Measurements from ENCODE around the gene ARHGAP22.

The ARHGAP22 gene

DNA sequence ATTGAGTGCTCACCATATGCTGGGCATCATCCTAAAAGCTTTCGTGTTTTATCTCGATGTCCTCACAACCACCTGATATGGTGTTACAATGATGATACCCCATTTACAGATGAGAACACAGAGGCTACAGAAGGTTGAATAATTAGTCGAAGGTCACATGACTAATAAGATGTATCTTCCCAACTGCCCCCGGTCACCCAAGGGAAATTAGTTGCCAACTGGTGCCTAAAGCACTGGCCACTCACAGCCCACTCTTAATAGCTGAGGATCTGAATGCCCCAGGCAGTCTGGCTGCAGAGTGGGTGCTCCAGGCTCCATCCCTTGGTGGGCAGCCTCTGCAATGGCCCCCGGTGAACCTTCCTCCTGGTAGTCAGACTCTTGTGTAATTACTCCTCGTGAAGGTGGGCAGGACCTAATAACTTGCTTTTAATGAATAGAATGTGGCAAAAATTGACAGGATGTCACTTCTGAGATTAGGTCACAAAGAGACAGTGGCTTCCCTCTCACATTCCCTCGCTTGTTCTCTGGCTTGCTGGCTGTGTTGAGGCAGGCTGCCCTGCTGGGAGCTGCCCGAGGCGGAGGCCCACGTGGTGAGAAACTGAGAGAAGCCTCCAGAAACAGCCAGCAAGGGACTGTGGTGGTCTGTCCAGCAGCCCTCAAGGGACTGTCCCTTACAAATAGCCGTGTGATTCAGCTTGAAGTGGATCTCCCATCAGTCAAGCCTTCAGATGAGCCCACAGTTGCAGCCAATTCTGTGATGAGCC, 109.4 kb downstream of the ARHGAP22 start:
- peaks cover 0 to 7% (median 1%) of the 10 kb centered on the region in 5 donors for H3K4me1 ChIP-seq (ENCODE audit: control insufficient read depth in 5 of 5, insufficient read depth in 5 of 5, low read length in 5 of 5)
- no peak overlapping the region for H3K9ac ChIP-seq (ENCODE audit: low read length in 5 of 5)
- no peaks in the 10 kb centered on the region for H3K36me3 ChIP-seq (ENCODE audit: control insufficient read depth in 5 of 5, insufficient read depth in 5 of 5, low read length in 5 of 5)
- H3K27me3 ChIP-seq (ENCODE audit: control insufficient read depth in 5 of 5, insufficient read depth in 4 of 5, low read length in 5 of 5): peaks cover 0 to 2% (median 0%) of the 10 kb centered on the region in 5 donors
- no peaks in the 10 kb centered on the region for H3K9me3 ChIP-seq (ENCODE audit: control insufficient read depth in 5 of 5, low read length in 5 of 5)
- no peak overlapping the region for H3K27ac ChIP-seq (ENCODE audit: low read depth, low read length)
- H3K4me3 ChIP-seq (ENCODE audit: low read depth in 1 of 5, low read length in 5 of 5): no peak overlapping the region

DNA sequence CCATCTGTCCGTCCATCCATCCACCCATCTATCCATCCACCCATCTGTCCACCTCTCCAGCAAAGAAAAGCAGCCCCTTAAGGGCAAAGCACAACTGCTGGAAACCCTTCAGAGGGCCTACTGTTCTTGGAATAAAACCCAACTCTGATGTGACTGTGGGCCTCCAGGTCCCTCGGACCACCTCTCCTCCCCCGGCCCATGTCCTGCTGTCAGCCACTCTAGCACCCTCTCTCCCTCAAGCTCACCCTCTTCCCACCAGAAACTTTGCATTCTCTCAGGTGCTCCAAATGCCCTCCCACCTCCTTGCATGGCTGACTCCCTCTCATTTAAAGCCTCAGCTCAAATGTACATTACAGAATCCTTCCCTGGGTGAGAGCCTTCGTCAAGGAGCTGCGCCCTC, 110.3 kb downstream of the ARHGAP22 start:
- Histone ChIP-seq H3K36me3 (ENCODE audit: control insufficient read depth in 5 of 5, insufficient read depth in 5 of 5, low read length in 5 of 5) (no peaks in the 10 kb centered on the region), H3K27me3 (ENCODE audit: control insufficient read depth in 5 of 5, insufficient read depth in 4 of 5, low read length in 5 of 5) (peaks cover 0 to 2% (median 0%) of the 10 kb centered on the region in 5 donors), H3K4me1 (ENCODE audit: control insufficient read depth in 5 of 5, insufficient read depth in 5 of 5, low read length in 5 of 5) (peaks cover 0 to 7% (median 1%) of the 10 kb centered on the region in 5 donors), H3K27ac (ENCODE audit: low read depth, low read length) (no peak overlapping the region), H3K9ac (ENCODE audit: low read length in 5 of 5) (no peak overlapping the region), H3K9me3 (ENCODE audit: control insufficient read depth in 5 of 5, low read length in 5 of 5) (no peaks in the 10 kb centered on the region), H3K4me3 (ENCODE audit: low read depth in 1 of 5, low read length in 5 of 5) (no peak overlapping the region)

DNA sequence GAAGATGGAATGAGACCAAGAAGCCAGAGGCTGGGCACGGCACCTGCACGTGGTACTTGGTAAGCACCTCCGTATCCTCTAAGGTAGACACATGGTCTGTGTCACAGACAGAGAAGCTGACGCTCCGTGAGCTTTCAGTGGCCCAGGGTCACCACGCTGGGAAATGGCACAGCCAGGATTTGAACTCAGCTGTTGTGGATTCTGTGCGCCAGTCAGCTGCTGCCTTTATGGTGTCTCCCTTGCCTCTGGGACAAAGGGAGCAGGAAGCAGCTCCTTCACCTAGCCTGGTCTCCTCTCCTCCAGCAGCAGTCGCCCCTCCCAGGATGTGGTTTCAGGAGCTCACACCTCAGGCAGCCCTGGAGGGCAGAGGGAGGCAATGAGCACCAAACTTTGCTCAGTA, 110.8 kb downstream of the ARHGAP22 start:
- Histone ChIP-seq H3K4me1 (ENCODE audit: control insufficient read depth in 5 of 5, insufficient read depth in 5 of 5, low read length in 5 of 5) (peaks cover 0 to 7% (median 1%) of the 10 kb centered on the region in 5 donors), H3K27ac (ENCODE audit: low read depth, low read length) (no peak overlapping the region), H3K4me3 (ENCODE audit: low read depth in 1 of 5, low read length in 5 of 5) (no peak overlapping the region), H3K9me3 (ENCODE audit: control insufficient read depth in 5 of 5, low read length in 5 of 5) (no peaks in the 10 kb centered on the region), H3K27me3 (ENCODE audit: control insufficient read depth in 5 of 5, insufficient read depth in 4 of 5, low read length in 5 of 5) (peaks cover 0 to 2% (median 0%) of the 10 kb centered on the region in 5 donors), H3K9ac (ENCODE audit: low read length in 5 of 5) (no peak overlapping the region), H3K36me3 (ENCODE audit: control insufficient read depth in 5 of 5, insufficient read depth in 5 of 5, low read length in 5 of 5) (no peaks in the 10 kb centered on the region)

DNA sequence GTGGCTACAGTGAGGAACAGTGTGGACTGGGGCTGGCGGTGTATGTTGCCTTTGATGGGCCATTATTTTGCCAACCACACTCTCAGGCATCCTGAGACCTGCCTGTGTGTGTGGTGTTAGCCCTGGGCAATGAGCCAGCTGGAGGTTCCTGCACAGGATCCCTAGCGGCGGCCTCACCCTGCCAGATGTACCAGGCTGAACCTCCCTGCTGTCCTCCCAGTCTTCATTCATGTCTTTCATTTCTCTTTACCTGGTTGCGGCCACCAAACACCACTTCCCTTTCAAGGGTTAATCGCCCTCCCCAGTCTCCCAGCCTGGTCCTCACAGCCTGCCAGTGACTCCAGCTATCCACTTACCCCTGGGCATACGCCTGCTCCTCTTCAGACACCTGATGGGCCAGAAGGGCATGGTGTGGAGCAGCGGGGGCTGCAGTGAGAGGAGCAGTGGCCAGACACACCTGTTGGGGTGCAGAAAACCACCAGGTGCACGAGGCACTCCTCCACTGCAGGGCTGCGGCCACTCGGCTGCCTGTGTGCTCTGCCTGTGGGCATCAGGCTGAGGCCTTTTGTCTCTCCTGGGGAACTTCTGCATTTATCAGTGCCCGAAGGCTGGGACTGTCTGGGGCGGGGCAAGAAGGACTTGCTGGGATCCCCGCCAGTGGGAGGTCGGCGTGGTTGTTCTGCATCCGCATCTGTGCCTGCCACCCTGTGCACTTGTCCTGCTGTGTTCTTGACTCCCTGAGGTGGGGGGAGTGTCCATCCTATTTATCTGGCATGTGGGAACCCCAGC, 111.6 kb downstream of the ARHGAP22 start:
- H3K27me3 ChIP-seq (ENCODE audit: control insufficient read depth in 5 of 5, insufficient read depth in 4 of 5, low read length in 5 of 5): peaks cover 0 to 2% (median 0%) of the 10 kb centered on the region in 5 donors
- no peak overlapping the region for H3K27ac ChIP-seq (ENCODE audit: low read depth, low read length)
- H3K4me3 ChIP-seq (ENCODE audit: low read depth in 1 of 5, low read length in 5 of 5): no peak overlapping the region

DNA sequence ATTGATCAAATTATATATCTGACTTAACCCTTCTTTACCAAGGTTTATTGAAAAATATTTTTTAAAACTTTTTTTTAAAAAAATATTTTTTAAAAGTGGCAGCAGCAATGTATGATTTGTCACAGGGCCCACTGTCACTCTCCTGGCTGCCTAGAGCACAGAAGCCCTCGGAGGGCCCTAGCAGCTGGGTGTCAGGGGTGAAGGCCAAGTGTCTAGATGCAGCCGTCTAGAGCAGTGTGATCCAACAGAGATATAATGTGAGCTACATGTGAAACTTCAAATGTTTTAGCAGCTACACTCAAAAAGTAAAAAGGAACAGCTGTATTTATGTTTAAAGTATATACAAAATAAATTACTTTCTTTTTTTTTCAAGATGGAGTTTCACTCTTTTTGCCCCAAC, 112.7 kb downstream of the ARHGAP22 start:
- Histone ChIP-seq H3K9me3 (ENCODE audit: control insufficient read depth in 5 of 5, low read length in 5 of 5) (no peaks in the 10 kb centered on the region), H3K4me3 (ENCODE audit: low read depth in 1 of 5, low read length in 5 of 5) (no peak overlapping the region), H3K36me3 (ENCODE audit: control insufficient read depth in 5 of 5, insufficient read depth in 5 of 5, low read length in 5 of 5) (no peaks in the 10 kb centered on the region), H3K4me1 (ENCODE audit: control insufficient read depth in 5 of 5, insufficient read depth in 5 of 5, low read length in 5 of 5) (peaks cover 0 to 7% (median 1%) of the 10 kb centered on the region in 5 donors), H3K27ac (ENCODE audit: low read depth, low read length) (no peak overlapping the region), H3K27me3 (ENCODE audit: control insufficient read depth in 5 of 5, insufficient read depth in 4 of 5, low read length in 5 of 5) (peaks cover 0 to 2% (median 0%) of the 10 kb centered on the region in 5 donors), H3K9ac (ENCODE audit: low read length in 5 of 5) (no peak overlapping the region)

More for the DNA sequence above, 111.6 kb downstream of the ARHGAP22 start:
- Histone ChIP-seq H3K36me3 (ENCODE audit: control insufficient read depth in 5 of 5, insufficient read depth in 5 of 5, low read length in 5 of 5) (no peaks in the 10 kb centered on the region), H3K4me1 (ENCODE audit: control insufficient read depth in 5 of 5, insufficient read depth in 5 of 5, low read length in 5 of 5) (peaks cover 0 to 7% (median 1%) of the 10 kb centered on the region in 5 donors), H3K9ac (ENCODE audit: low read length in 5 of 5) (no peak overlapping the region), H3K9me3 (ENCODE audit: control insufficient read depth in 5 of 5, low read length in 5 of 5) (no peaks in the 10 kb centered on the region)

DNA sequence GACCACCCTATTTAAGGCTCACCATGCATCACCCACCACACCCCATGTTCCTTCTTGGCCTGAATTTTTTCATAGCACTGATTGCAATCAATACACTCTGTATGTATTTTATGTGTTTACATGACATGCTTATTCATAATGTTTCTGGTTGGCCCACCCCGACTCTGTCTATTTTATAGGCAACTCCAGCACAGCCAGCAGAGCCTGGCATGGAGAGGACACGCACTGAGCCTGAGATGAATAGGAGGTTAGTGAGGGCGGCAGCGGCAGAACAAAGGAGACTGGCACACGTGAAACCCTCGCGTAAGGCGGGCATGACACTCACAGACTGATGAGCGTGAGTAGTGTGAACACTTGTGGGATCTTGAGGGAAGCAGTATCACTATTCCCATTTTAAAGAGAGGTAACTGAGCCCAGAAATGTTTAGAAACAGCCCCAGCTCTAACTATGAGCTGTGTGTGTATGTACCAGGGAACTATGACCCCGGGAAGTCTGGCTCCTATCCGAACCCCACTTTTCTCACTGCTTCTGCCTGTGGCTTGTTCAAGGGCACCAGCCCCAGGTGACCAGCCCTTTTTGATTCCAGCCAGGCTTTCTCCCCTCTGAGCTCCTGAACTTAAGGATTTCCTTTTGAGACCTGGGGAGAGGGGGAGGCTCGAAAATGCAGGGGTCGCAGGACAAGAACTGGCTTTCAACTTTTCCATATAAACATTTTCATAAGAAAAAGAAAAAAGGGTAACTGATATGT, 113.3 kb downstream of the ARHGAP22 start:
- H3K27ac ChIP-seq (ENCODE audit: low read depth, low read length): no peak overlapping the region
- no peaks in the 10 kb centered on the region for H3K9me3 ChIP-seq (ENCODE audit: control insufficient read depth in 5 of 5, low read length in 5 of 5)
- H3K9ac ChIP-seq (ENCODE audit: low read length in 5 of 5): no peak overlapping the region
- no peak overlapping the region for H3K4me3 ChIP-seq (ENCODE audit: low read depth in 1 of 5, low read length in 5 of 5)
- no peaks in the 10 kb centered on the region for H3K27me3 ChIP-seq (ENCODE audit: control insufficient read depth in 5 of 5, insufficient read depth in 4 of 5, low read length in 5 of 5)
- H3K4me1 ChIP-seq (ENCODE audit: control insufficient read depth in 5 of 5, insufficient read depth in 5 of 5, low read length in 5 of 5): peaks cover 0 to 7% (median 0%) of the 10 kb centered on the region in 5 donors
- H3K36me3 ChIP-seq (ENCODE audit: control insufficient read depth in 5 of 5, insufficient read depth in 5 of 5, low read length in 5 of 5): no peaks in the 10 kb centered on the region

DNA sequence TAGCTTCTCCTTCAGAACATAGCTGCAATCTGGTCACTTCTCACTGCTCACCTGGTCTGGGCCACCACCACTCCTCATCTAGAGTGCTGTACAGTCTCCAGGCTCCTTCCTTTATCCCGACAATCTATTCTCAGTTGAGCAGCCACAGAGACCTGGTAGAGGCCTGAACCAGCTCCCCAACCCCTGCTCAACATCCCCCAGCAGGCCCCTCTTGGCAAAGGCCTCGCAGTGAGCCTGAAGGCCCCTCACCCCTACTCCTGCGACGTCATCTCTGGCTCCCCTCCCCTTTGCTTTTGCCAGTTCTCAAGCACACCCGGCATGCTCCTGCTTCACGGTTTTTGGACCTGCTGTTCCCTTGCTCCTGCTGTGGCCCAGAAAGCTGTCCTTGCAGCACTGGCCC, 113.9 kb downstream of the ARHGAP22 start:
- Histone ChIP-seq H3K27ac (ENCODE audit: low read depth, low read length) (no peak overlapping the region), H3K9ac (ENCODE audit: low read length in 5 of 5) (no peak overlapping the region), H3K4me3 (ENCODE audit: low read depth in 1 of 5, low read length in 5 of 5) (no peak overlapping the region), H3K4me1 (ENCODE audit: control insufficient read depth in 5 of 5, insufficient read depth in 5 of 5, low read length in 5 of 5) (peaks cover 0 to 7% (median 0%) of the 10 kb centered on the region in 5 donors), H3K27me3 (ENCODE audit: control insufficient read depth in 5 of 5, insufficient read depth in 4 of 5, low read length in 5 of 5) (no peaks in the 10 kb centered on the region), H3K9me3 (ENCODE audit: control insufficient read depth in 5 of 5, low read length in 5 of 5) (no peaks in the 10 kb centered on the region), H3K36me3 (ENCODE audit: control insufficient read depth in 5 of 5, insufficient read depth in 5 of 5, low read length in 5 of 5) (no peaks in the 10 kb centered on the region)

DNA sequence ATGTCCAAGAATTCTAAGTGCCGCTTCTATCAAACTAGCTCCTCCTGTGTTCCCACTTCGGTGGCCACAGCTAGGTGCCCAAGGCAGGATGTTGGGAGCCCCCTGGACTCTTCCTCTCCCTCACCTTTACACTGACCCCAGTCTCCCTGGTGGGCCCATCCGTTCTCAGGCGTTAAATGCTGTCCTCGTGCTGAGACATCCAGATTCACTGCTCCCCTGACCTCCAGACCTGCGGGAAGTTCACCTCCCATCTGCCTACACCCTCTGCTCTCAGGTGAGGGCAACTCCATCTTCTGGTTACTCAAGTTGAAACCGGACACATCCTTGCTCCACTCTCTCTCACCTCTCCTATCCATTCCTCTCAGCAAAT, 114.3 kb downstream of the ARHGAP22 start:
- no peak overlapping the region for H3K9ac ChIP-seq (ENCODE audit: low read length in 5 of 5)
- H3K4me3 ChIP-seq (ENCODE audit: low read depth in 1 of 5, low read length in 5 of 5): no peak overlapping the region
- no peak overlapping the region for H3K27ac ChIP-seq (ENCODE audit: low read depth, low read length)
- no peaks in the 10 kb centered on the region for H3K27me3 ChIP-seq (ENCODE audit: control insufficient read depth in 5 of 5, insufficient read depth in 4 of 5, low read length in 5 of 5)
- no peaks in the 10 kb centered on the region for H3K36me3 ChIP-seq (ENCODE audit: control insufficient read depth in 5 of 5, insufficient read depth in 5 of 5, low read length in 5 of 5)
- peaks cover 0 to 7% (median 0%) of the 10 kb centered on the region in 5 donors for H3K4me1 ChIP-seq (ENCODE audit: control insufficient read depth in 5 of 5, insufficient read depth in 5 of 5, low read length in 5 of 5)
- no peaks in the 10 kb centered on the region for H3K9me3 ChIP-seq (ENCODE audit: control insufficient read depth in 5 of 5, low read length in 5 of 5)

DNA sequence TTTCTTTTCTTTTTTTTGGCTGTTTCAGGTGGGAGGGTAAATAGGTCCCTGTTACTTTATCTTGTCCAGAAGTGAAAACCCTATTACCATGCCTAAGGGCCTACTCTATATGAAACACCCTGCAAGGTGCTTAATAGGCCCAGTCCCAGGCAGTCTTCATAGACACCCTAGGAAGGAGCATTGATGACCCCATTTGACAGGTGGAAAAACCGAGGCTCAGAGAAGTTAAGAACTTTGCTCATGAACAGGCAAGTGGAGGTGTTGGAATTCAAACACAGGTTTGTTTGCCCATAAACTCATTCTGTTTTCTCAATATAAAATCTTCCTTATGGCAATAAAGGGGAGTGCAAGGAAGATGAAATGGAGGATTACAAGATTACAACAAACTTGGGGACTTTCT, 115.8 kb downstream of the ARHGAP22 start:
- Histone ChIP-seq H3K27ac (ENCODE audit: low read depth, low read length) (no peak overlapping the region), H3K9me3 (ENCODE audit: control insufficient read depth in 5 of 5, low read length in 5 of 5) (no peaks in the 10 kb centered on the region), H3K9ac (ENCODE audit: low read length in 5 of 5) (no peak overlapping the region)

More for the DNA sequence above, 115.8 kb downstream of the ARHGAP22 start:
- H3K36me3 ChIP-seq (ENCODE audit: control insufficient read depth in 5 of 5, insufficient read depth in 5 of 5, low read length in 5 of 5): no peaks in the 10 kb centered on the region
- no peaks in the 10 kb centered on the region for H3K27me3 ChIP-seq (ENCODE audit: control insufficient read depth in 5 of 5, insufficient read depth in 4 of 5, low read length in 5 of 5)
- H3K4me1 ChIP-seq (ENCODE audit: control insufficient read depth in 5 of 5, insufficient read depth in 5 of 5, low read length in 5 of 5): peaks cover 0 to 7% (median 0%) of the 10 kb centered on the region in 5 donors
- H3K4me3 ChIP-seq (ENCODE audit: low read depth in 1 of 5, low read length in 5 of 5): no peak overlapping the region
